SW 1271 (cell line): Measurements from ENCODE around the gene C10orf143.
A peak's percentile ranks its signal among the peaks of the same experiment; 100 is the strongest.
"Not testable (repeated sequence)": the region's sequence is repeated elsewhere in the genome, so short reads cannot be mapped to it uniquely, and the experiment has no call there.

ENCODE experiments used
- DNase-seq, 2 experiments: peaks; one replicate each; lab custom pipeline; 2025; lab: John Stamatoyannopoulos, UW

C10orf143 gene

DNA sequence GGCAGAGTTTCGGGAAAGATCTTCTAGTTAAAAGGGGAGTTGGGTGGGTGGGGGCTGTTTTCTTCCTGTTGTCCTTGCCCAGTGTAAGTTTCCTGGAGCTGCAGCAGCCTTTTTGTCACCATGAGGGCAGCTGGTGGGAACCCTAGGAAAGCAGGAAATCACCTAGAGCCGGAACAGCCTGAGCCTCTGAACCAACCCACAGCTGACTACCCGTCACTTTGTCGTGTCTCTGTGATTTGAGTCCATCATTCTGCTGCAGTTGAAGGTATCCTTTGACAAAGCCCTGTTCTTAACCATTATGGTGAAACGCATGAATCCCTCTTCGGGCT is 1.2 kb upstream of the C10orf143 start:
- no peak for DNase-seq

GRCh38 chr10:130111113-130111851 is 652 bp upstream of the C10orf143 start:
- DNase-seq = peak; percentile 76 to 94

DNA sequence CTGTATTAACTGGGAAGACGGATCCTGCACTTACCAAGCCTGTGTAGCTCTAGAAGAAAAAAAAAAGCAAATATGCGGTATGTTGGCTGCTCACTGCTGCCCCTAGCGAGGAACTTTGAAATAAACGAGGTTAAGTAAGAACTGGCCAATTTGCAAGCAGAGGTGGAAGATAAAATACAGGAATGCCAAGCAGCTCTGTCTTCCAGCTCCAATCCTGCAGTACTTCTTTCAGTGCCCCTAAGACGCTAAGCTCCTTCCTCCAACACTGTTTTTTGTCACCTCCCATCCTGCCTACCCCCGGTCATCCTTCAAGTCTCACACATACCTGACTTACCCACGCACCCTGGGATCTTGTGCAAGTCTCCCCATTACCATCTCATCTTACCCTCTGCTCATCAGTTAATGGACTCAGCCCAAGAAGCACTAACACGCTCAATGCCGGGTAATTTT is 809 bp downstream of the C10orf143 start:
- DNase-seq = peak in 1 of 2 experiments; percentile 60

DNA sequence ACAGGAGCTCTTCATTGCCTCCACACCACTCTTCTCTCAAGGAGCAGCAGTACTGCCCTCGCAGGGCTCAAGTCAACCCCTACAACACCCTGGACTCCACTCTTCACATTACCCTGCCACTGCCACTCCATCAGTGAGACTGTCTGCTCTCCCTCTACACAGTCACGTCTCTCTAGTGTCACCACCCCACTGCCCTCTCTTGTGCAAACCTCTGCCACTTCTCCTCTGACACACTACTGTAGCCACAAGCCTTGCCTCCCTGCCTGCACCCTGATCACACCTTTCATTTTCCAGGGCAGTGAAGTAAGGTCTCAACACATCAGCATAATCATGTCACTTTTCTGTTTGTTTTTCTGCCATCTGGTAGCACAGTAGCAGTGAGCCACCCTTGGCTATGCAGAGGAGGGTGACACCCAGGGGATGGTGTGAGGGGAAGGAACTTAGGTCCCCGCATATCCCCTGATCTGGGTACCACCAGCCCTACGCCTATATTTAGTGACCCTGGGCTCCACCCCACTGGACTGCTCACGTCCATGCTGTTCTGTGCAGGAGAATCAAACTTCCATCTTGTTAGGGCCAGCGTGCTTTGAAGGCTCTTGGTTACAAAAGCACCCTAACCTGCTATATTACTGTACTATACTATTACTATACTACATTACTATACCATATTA is 1.6 kb downstream of the C10orf143 start:
- no peak for DNase-seq

GRCh38 chr10:130108146-130108545 is 2.5 kb downstream of the C10orf143 start:
- not testable (repeated sequence) for DNase-seq

DNA sequence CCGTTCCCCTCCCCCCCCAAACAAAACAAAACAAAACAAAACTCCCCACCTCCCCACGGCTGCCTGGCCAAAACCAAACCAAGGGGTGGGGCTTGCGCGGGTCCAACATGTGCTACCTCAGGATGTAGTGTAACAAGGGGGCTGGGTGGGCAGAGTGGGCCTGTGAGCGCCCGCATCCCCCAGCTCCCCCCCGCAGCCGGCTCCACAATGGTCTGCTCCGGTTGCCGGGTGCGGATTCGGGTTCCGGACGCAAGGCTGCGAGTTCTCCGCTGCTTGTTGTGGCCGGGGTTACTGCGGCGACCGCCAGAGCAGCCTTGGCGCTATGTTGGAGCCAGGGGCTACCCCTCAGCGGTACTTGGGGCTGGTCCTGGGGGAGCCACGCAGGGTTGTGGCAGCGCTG is 4.9 kb downstream of the C10orf143 start:
- no peak for DNase-seq

DNA sequence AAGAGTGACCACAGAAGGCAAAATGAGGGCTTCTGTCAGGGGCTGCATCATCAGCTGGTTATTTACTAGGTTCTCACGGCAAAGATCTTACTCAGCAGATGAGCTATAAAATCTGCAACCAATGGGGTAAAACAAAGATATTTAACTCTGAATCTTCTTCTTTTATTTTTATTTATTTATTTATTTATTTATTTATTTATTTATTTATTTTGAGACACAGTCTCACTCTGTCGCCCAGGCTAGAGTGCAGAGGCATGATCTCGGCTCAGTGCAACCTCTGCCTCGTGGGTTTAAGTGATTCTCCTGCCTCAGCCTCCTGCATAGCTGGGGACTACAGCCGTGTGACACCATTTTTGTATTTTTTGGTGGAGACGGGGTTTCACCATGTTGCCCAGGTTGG is 11.3 kb downstream of the C10orf143 start:
- DNase-seq = no peak

- DNase-seq = not testable (repeated sequence)
Observed at GRCh38 chr10:130090565-130090964, 20.1 kb downstream of the C10orf143 start.

DNA sequence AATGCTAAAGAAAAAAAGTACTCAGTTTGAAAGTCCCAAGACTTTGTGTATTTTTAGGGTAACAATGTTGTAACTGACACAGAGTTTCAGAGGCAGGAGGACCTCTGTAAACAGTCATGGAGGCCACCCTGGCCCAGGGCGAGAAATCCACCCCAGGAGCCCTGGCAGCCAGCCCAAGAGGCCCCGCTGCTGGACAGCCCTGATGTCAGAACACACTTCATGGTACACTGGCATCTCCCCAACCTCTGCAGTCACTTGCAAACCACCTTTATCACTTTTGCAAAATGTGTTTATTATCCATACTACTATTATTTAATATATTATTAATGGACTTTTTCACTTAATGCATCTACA is 30.2 kb downstream of the C10orf143 start:
- DNase-seq = no peak

GRCh38 chr10:130079614-130080460 is 30.8 kb downstream of the C10orf143 start:
- no peak for DNase-seq

- no peak for DNase-seq
Observed at GRCh38 chr10:130078120-130078519, 32.5 kb downstream of the C10orf143 start.

- no peak for DNase-seq
Observed at GRCh38 chr10:130076681-130077080, 33.9 kb downstream of the C10orf143 start.

GRCh38 chr10:130074639-130075038 is 36.0 kb downstream of the C10orf143 start:
- no peak for DNase-seq

DNA sequence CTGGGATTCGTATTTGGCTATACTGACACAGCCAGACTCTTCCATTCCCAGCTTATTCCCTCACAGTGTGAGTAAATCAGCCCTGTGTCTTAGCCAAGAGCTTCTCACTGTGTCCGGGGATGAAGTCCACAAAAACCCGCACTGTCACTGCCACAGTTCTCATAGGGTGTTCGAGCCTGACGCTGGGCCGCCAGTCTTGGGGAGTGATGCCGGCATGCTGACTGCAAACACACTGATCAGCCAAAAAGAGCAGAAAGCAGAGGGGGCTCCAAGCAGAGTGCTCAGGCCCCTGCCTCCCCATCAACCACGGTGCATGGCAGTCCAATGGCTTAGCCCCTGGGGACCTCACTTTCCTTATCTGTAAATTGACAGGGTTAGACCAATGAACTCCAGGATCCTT is 36.7 kb downstream of the C10orf143 start:
- no peak for DNase-seq

GRCh38 chr10:130072247-130072646 is 38.4 kb downstream of the C10orf143 start:
- DNase-seq = no peak

DNA sequence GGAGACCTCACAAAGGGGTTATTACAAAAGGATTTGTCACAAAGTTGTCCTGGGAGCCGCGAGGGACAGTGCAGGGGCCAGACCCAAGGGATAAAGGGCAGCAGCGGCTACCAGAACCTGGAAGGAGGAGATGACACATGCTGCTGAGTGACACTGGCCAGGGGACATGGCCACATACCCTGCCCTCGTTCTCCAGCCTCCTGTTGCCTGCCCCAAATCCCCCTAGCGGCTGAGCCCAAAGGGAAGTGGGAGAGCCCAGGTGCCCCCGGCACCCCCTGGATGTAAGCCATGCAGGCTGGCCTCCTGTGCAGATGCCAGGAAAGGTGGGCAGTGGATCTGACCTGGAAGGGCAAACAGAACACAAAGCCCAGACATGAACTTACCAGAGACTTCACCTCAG is 42.7 kb downstream of the C10orf143 start:
- no peak for DNase-seq

- no peak for DNase-seq
Observed at GRCh38 chr10:130066743-130067142, 43.9 kb downstream of the C10orf143 start.

GRCh38 chr10:130065251-130065650 is 45.4 kb downstream of the C10orf143 start:
- no peak for DNase-seq

DNA sequence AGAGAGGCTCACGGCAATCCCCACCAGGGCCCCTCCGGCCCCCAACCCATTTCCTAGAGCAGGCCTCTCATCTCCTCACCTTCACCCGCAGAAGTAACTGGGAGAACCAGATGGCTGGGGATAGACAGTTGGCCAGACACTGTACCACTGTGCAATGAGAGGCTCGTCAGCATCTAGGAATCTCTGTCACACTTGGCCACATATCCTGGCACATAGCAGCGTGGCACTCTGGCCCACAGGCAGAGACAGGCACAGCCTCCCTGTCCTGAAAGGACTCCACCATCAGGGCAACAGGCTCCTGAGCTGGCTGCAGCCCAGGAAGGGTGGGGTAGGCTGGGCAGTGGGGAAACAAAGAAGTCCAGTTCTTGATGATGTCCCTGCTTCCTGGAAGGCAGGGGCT is 45.8 kb downstream of the C10orf143 start:
- DNase-seq = no peak

DNA sequence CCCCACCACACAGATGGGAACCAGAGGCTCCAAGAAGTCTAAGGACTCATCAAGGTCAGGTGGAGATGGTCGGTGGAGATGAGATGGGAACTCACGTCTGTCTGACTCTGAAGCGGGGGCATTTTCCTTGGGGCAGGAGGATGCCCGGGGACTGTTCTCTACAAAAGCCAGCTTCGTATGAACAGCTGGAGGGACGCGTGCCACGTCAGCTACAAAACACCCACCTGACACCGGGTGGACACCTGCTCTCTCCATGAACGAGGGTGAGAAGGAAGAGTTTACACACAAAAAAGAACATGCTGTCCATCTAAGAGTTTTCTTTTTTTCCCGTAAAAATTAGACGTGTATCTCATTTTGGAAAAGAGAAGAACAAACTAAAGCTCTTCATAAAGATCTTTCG is 47.7 kb downstream of the C10orf143 start:
- no peak for DNase-seq

GRCh38 chr10:130062201-130062600 is 48.4 kb downstream of the C10orf143 start:
- DNase-seq = no peak

GRCh38 chr10:130061760-130062159 is 48.9 kb downstream of the C10orf143 start:
- DNase-seq = no peak

- DNase-seq = no peak
Observed at GRCh38 chr10:130054021-130054420, 56.6 kb downstream of the C10orf143 start.
